Measurements from ENCODE around the gene MTCL1.

MTCL1 gene

GRCh38 chr18:8779251-8779650 lies 73.9 kb downstream of the MTCL1 start:
- Histone ChIP-seq H3K23ac (ENCODE audit: low read length) (no peak overlapping the region), H3K18ac (ENCODE audit: low read length) (no peak overlapping the region), H3K4me1 (ENCODE audit: control insufficient read depth in 1 of 2, insufficient read depth in 2 of 2, low read length in 2 of 2) (peaks cover 15 to 20% of the 10 kb centered on the region in 2 experiments), H4K91ac (ENCODE audit: low read depth, low read length) (no peak overlapping the region), H4K12ac (ENCODE audit: low read depth, low read length) (no peak overlapping the region), H4K8ac (ENCODE audit: low read depth, low read length) (no peak overlapping the region), H3K9ac (ENCODE audit: low read length) (no peak overlapping the region), H2AFZ (ENCODE audit: insufficient read depth, low read length, poor library complexity) (no peak overlapping the region), H3K14ac (ENCODE audit: low read length) (no peak overlapping the region), H2BK120ac (ENCODE audit: insufficient read depth, low read length, poor library complexity) (no peak overlapping the region), H3K27ac (ENCODE audit: low read depth, low read length) (no peak overlapping the region), H3K9me3 (ENCODE audit: insufficient read depth, low read depth, low read length) (no peaks in the 10 kb centered on the region), H3K36me3 (ENCODE audit: control insufficient read depth in 1 of 2, insufficient read depth in 2 of 2, low read length in 2 of 2) (no peaks in the 10 kb centered on the region), H3K27me3 (ENCODE audit: insufficient read depth, low read length) (no peaks in the 10 kb centered on the region), H3K4ac (ENCODE audit: low read depth, low read length) (no peak overlapping the region), H3K4me2 (ENCODE audit: low read length) (no peak overlapping the region), H2BK5ac (ENCODE audit: low read depth, low read length, poor library complexity) (no peak overlapping the region), H3K4me3 (ENCODE audit: low read depth, low read length) (no peak overlapping the region), H3K79me1 (ENCODE audit: low read length) (no peaks in the 10 kb centered on the region), H2AK5ac (ENCODE audit: low read length) (no peak overlapping the region), H2BK12ac (ENCODE audit: low read length) (no peak overlapping the region), H3K79me2 (ENCODE audit: control insufficient read depth, insufficient read depth, low read length, poor library complexity) (no peaks in the 10 kb centered on the region)
- DNase-seq, result no peak
- no CpG with 5 or more reads among the region's 14 CpGs for WGBS (ENCODE audit: extremely low coverage, insufficient coverage, insufficient read length)

GRCh38 chr18:8780227-8780626 lies 74.9 kb downstream of the MTCL1 start:
- no peak overlapping the region for H2BK12ac ChIP-seq (ENCODE audit: low read length)
- no peak overlapping the region for H3K27ac ChIP-seq (ENCODE audit: low read depth, low read length)
- H3K4me2 ChIP-seq (ENCODE audit: low read length), result no peak overlapping the region
- H3K14ac ChIP-seq (ENCODE audit: low read length), result peak overlapping the region; percentile 18
- no peak overlapping the region for H4K91ac ChIP-seq (ENCODE audit: low read depth, low read length)
- no peak overlapping the region for H4K12ac ChIP-seq (ENCODE audit: low read depth, low read length)
- no peak overlapping the region for H3K4ac ChIP-seq (ENCODE audit: low read depth, low read length)
- no peak overlapping the region for H4K8ac ChIP-seq (ENCODE audit: low read depth, low read length)
- H2BK120ac ChIP-seq (ENCODE audit: insufficient read depth, low read length, poor library complexity), result no peak overlapping the region
- no CpG with 5 or more reads among the region's 6 CpGs for WGBS (ENCODE audit: extremely low coverage, insufficient coverage, insufficient read length)
- H3K9ac ChIP-seq (ENCODE audit: low read length), result no peak overlapping the region
- no peak overlapping the region for H2AFZ ChIP-seq (ENCODE audit: insufficient read depth, low read length, poor library complexity)
- no peaks in the 10 kb centered on the region for H3K9me3 ChIP-seq (ENCODE audit: insufficient read depth, low read depth, low read length)
- no peak for DNase-seq
- peaks cover 15% of the 10 kb centered on the region in 2 experiments for H3K4me1 ChIP-seq (ENCODE audit: control insufficient read depth in 1 of 2, insufficient read depth in 2 of 2, low read length in 2 of 2)
- H3K79me1 ChIP-seq (ENCODE audit: low read length), result no peaks in the 10 kb centered on the region
- no peaks in the 10 kb centered on the region for H3K79me2 ChIP-seq (ENCODE audit: control insufficient read depth, insufficient read depth, low read length, poor library complexity)
- no peaks in the 10 kb centered on the region for H3K27me3 ChIP-seq (ENCODE audit: insufficient read depth, low read length)
- H2AK5ac ChIP-seq (ENCODE audit: low read length), result no peak overlapping the region
- H3K23ac ChIP-seq (ENCODE audit: low read length), result no peak overlapping the region
- no peak overlapping the region for H3K4me3 ChIP-seq (ENCODE audit: low read depth, low read length)
- H3K18ac ChIP-seq (ENCODE audit: low read length), result no peak overlapping the region
- H2BK5ac ChIP-seq (ENCODE audit: low read depth, low read length, poor library complexity), result no peak overlapping the region
- no peaks in the 10 kb centered on the region for H3K36me3 ChIP-seq (ENCODE audit: control insufficient read depth in 1 of 2, insufficient read depth in 2 of 2, low read length in 2 of 2)

GRCh38 chr18:8781671-8782070 lies 76.3 kb downstream of the MTCL1 start:
- H4K91ac ChIP-seq (ENCODE audit: low read depth, low read length), result no peak overlapping the region
- H3K27me3 ChIP-seq (ENCODE audit: insufficient read depth, low read length), result no peaks in the 10 kb centered on the region
- H3K14ac ChIP-seq (ENCODE audit: low read length), result no peak overlapping the region
- H3K4me2 ChIP-seq (ENCODE audit: low read length), result no peak overlapping the region
- no peaks in the 10 kb centered on the region for H3K36me3 ChIP-seq (ENCODE audit: control insufficient read depth in 1 of 2, insufficient read depth in 2 of 2, low read length in 2 of 2)
- peaks cover 4% of the 10 kb centered on the region for H3K79me1 ChIP-seq (ENCODE audit: low read length)
- no peak overlapping the region for H3K4me3 ChIP-seq (ENCODE audit: low read depth, low read length)
- H3K79me2 ChIP-seq (ENCODE audit: control insufficient read depth, insufficient read depth, low read length, poor library complexity), result no peaks in the 10 kb centered on the region
- H2AFZ ChIP-seq (ENCODE audit: insufficient read depth, low read length, poor library complexity), result no peak overlapping the region
- no peak overlapping the region for H3K9ac ChIP-seq (ENCODE audit: low read length)
- no peak overlapping the region for H3K18ac ChIP-seq (ENCODE audit: low read length)
- no peak overlapping the region for H2AK5ac ChIP-seq (ENCODE audit: low read length)
- no peak overlapping the region for H3K23ac ChIP-seq (ENCODE audit: low read length)
- no peak overlapping the region for H3K4ac ChIP-seq (ENCODE audit: low read depth, low read length)
- no peak overlapping the region for H2BK120ac ChIP-seq (ENCODE audit: insufficient read depth, low read length, poor library complexity)
- whole genome bisulfite sequencing (ENCODE audit: extremely low coverage, insufficient coverage, insufficient read length), result no CpG with 5 or more reads among the region's 12 CpGs
- no peak overlapping the region for H4K12ac ChIP-seq (ENCODE audit: low read depth, low read length)
- no peak overlapping the region for H2BK5ac ChIP-seq (ENCODE audit: low read depth, low read length, poor library complexity)
- peaks cover 21 to 22% of the 10 kb centered on the region in 2 experiments for H3K4me1 ChIP-seq (ENCODE audit: control insufficient read depth in 1 of 2, insufficient read depth in 2 of 2, low read length in 2 of 2)
- no peak overlapping the region for H4K8ac ChIP-seq (ENCODE audit: low read depth, low read length)
- H3K27ac ChIP-seq (ENCODE audit: low read depth, low read length), result no peak overlapping the region
- no peak overlapping the region for H2BK12ac ChIP-seq (ENCODE audit: low read length)
- no peak for DNase-seq
- no peaks in the 10 kb centered on the region for H3K9me3 ChIP-seq (ENCODE audit: insufficient read depth, low read depth, low read length)

GRCh38 chr18:8783335-8783993 lies 78.1 kb downstream of the MTCL1 start:
- H3K18ac ChIP-seq (ENCODE audit: low read length), result no peak overlapping the region
- H2BK5ac ChIP-seq (ENCODE audit: low read depth, low read length, poor library complexity), result no peak overlapping the region
- peaks cover 26 to 30% of the 10 kb centered on the region in 2 experiments for H3K4me1 ChIP-seq (ENCODE audit: control insufficient read depth in 1 of 2, insufficient read depth in 2 of 2, low read length in 2 of 2)
- no CpG with 5 or more reads among the region's 28 CpGs for WGBS (ENCODE audit: extremely low coverage, insufficient coverage, insufficient read length)
- H2AK5ac ChIP-seq (ENCODE audit: low read length), result no peak overlapping the region
- no peak overlapping the region for H3K14ac ChIP-seq (ENCODE audit: low read length)
- H3K9ac ChIP-seq (ENCODE audit: low read length), result no peak overlapping the region
- H2BK12ac ChIP-seq (ENCODE audit: low read length), result no peak overlapping the region
- no peak overlapping the region for H3K4me3 ChIP-seq (ENCODE audit: low read depth, low read length)
- no peak overlapping the region for H2AFZ ChIP-seq (ENCODE audit: insufficient read depth, low read length, poor library complexity)
- H3K36me3 ChIP-seq (ENCODE audit: control insufficient read depth in 1 of 2, insufficient read depth in 2 of 2, low read length in 2 of 2), result no peaks in the 10 kb centered on the region
- H3K79me1 ChIP-seq (ENCODE audit: low read length), result peaks cover 4% of the 10 kb centered on the region
- DNase-seq, result no peak
- no peaks in the 10 kb centered on the region for H3K79me2 ChIP-seq (ENCODE audit: control insufficient read depth, insufficient read depth, low read length, poor library complexity)
- H4K91ac ChIP-seq (ENCODE audit: low read depth, low read length), result no peak overlapping the region
- H3K4me2 ChIP-seq (ENCODE audit: low read length), result no peak overlapping the region
- H2BK120ac ChIP-seq (ENCODE audit: insufficient read depth, low read length, poor library complexity), result no peak overlapping the region
- no peak overlapping the region for H4K8ac ChIP-seq (ENCODE audit: low read depth, low read length)
- H3K9me3 ChIP-seq (ENCODE audit: insufficient read depth, low read depth, low read length), result no peaks in the 10 kb centered on the region
- H3K27me3 ChIP-seq (ENCODE audit: insufficient read depth, low read length), result no peaks in the 10 kb centered on the region
- H3K27ac ChIP-seq (ENCODE audit: low read depth, low read length), result no peak overlapping the region
- no peak overlapping the region for H4K12ac ChIP-seq (ENCODE audit: low read depth, low read length)
- H3K23ac ChIP-seq (ENCODE audit: low read length), result no peak overlapping the region
- H3K4ac ChIP-seq (ENCODE audit: low read depth, low read length), result no peak overlapping the region

All from trophoblast cell (in vitro differentiated cells and primary cell).